Thymus (tissue), 11 donors: ENCODE measurements around the gene NR1H4. TPM values are rescaled to one million over a fixed set of nuclear protein-coding genes. Genes with fewer than 3 reads are reported as not detected.
"Not testable (repeated sequence)": the region's sequence is repeated elsewhere in the genome, so short reads cannot be mapped to it uniquely, and the experiment has no call there.

Experiments
- DNase-seq, 9 donors: peaks; one replicate each; pipeline ENCODE4 v3.0.0-alpha.2; 2013; ENCODE audit warnings: low spot score in 9 of 9, low read depth in 6 of 9, missing footprints in 1 of 9
- H3K27ac ChIP-seq, 2 donors: one replicate each; pipeline ENCODE4 v1.5.1; 2013; ENCODE audit warnings: control low read depth in 1 of 2, low read depth in 1 of 2, low read length in 1 of 2, mild to moderate bottlenecking in 1 of 2, moderate library complexity in 1 of 2
- H3K27me3 ChIP-seq, 2 donors: one replicate each; pipeline ENCODE4 v1.5.1; 2013; ENCODE audit warnings: low read length in 1 of 2; ENCODE audit not compliant: control insufficient read depth in 2 of 2, insufficient read depth in 1 of 2
- H3K36me3 ChIP-seq, 2 donors: one replicate each; pipeline ENCODE4 v1.5.1; 2013; ENCODE audit warnings: low read length in 1 of 2, mild to moderate bottlenecking in 1 of 2, moderate library complexity in 1 of 2; ENCODE audit not compliant: control insufficient read depth in 2 of 2, insufficient read depth in 2 of 2
- H3K4me1 ChIP-seq, 2 donors: one replicate each; pipeline ENCODE4 v1.5.1; 2013; ENCODE audit warnings: low read length in 2 of 2; ENCODE audit not compliant: control insufficient read depth in 2 of 2, insufficient read depth in 2 of 2
- H3K4me3 ChIP-seq, 2 donors: one replicate each; pipeline ENCODE4 v1.5.1; 2013; ENCODE audit warnings: low read length in 2 of 2, control low read depth in 1 of 2, mild to moderate bottlenecking in 1 of 2
- H3K9me3 ChIP-seq, 2 donors: one replicate each; pipeline ENCODE4 v1.5.1; 2013; ENCODE audit warnings: low read length in 1 of 2, mild to moderate bottlenecking in 1 of 2; ENCODE audit not compliant: control insufficient read depth in 2 of 2, insufficient read depth in 1 of 2
- WGBS: extraction: QIAGEN DNeasy Blood & Tissue Kit; methylation state at CpG from one replicate; pipeline ENCODE4 v1.1.7; 2013; 5-methylcytosine and 5-hydroxymethylcytosine counted together
- polyA plus RNA-seq: library from polyadenylated mRNA; stranded (reverse); fragments of 200-250 nt; gene quantifications from one replicate; pipeline ENCODE4 v1.2.3, GENCODE V29; 2013
- total RNA-seq: library from RNA; stranded (reverse); fragments of 120-200 nt; gene quantifications from one replicate; pipeline ENCODE4 v1.2.4, GENCODE V29; 2013
- donor health status: healthy.

Gene NR1H4
- total and polyA plus RNA-seq, 2 donors: 0.05 to 0.23 TPM

- WGBS: 93% methylated on average over 3 of the region's 3 CpGs
- Histone ChIP-seq H3K27ac (no peak overlapping the region), H3K27me3 (no peaks in the 10 kb centered on the region), H3K36me3 (no peaks in the 10 kb centered on the region), H3K4me1 (no peaks in the 10 kb centered on the region), H3K9me3 (no peaks in the 10 kb centered on the region), H3K4me3 (no peak overlapping the region)
- no peak for DNase-seq
These were observed 110.6 kb downstream of the NR1H4 start for GRCh38 chr12:100584256-100584655.

- 97% methylated on average over 4 of the region's 4 CpGs for WGBS
- Histone ChIP-seq H3K27me3 (no peaks in the 10 kb centered on the region), H3K36me3 (no peaks in the 10 kb centered on the region), H3K9me3 (no peaks in the 10 kb centered on the region), H3K4me1 (no peaks in the 10 kb centered on the region), H3K27ac (no peak overlapping the region), H3K4me3 (no peak overlapping the region)
- DNase-seq: no peak
These were observed 118.3 kb downstream of the NR1H4 start for GRCh38 chr12:100591979-100592378.

- Histone ChIP-seq H3K27ac (no peak overlapping the region), H3K36me3 (no peaks in the 10 kb centered on the region), H3K4me1 (no peaks in the 10 kb centered on the region), H3K9me3 (no peaks in the 10 kb centered on the region), H3K4me3 (no peak overlapping the region), H3K27me3 (no peaks in the 10 kb centered on the region)
- no peak for DNase-seq
- 94% methylated on average over 5 of the region's 5 CpGs for WGBS
These were observed 119.8 kb downstream of the NR1H4 start for GRCh38 chr12:100593490-100593889.

- no peaks in the 10 kb centered on the region for H3K9me3 ChIP-seq
- no peaks in the 10 kb centered on the region for H3K4me1 ChIP-seq
- H3K27ac ChIP-seq: no peak overlapping the region
- H3K36me3 ChIP-seq: no peaks in the 10 kb centered on the region
- no peak for DNase-seq
- no peaks in the 10 kb centered on the region for H3K27me3 ChIP-seq
- 96% methylated on average over 1 of the region's 1 CpG for WGBS
- no peak overlapping the region for H3K4me3 ChIP-seq
These were observed 128.0 kb downstream of the NR1H4 start for GRCh38 chr12:100601626-100602025.

- H3K9me3 ChIP-seq, DNase-seq, H3K27me3 ChIP-seq, H3K4me3 ChIP-seq, H3K36me3 ChIP-seq, H3K27ac ChIP-seq, H3K4me1 ChIP-seq: not testable (repeated sequence)
- WGBS: 39% methylated on average over 1 of the region's 1 CpG
These were observed 129.3 kb downstream of the NR1H4 start for GRCh38 chr12:100602997-100603396.

GRCh38 chr12:100608776-100609175 is 135.1 kb downstream of the NR1H4 start:
- H3K4me3 ChIP-seq: no peak overlapping the region
- 51% methylated on average over 1 of the region's 1 CpG for WGBS
- no peaks in the 10 kb centered on the region for H3K4me1 ChIP-seq
- no peak for DNase-seq
- H3K36me3 ChIP-seq: no peaks in the 10 kb centered on the region
- no peaks in the 10 kb centered on the region for H3K9me3 ChIP-seq
- H3K27me3 ChIP-seq: no peaks in the 10 kb centered on the region
- no peak overlapping the region for H3K27ac ChIP-seq

- no peaks in the 10 kb centered on the region for H3K27me3 ChIP-seq
- no peaks in the 10 kb centered on the region for H3K9me3 ChIP-seq
- H3K27ac ChIP-seq: no peak overlapping the region
- WGBS: 78% methylated on average over 4 of the region's 4 CpGs
- H3K4me1 ChIP-seq: no peaks in the 10 kb centered on the region
- DNase-seq: no peak
- no peaks in the 10 kb centered on the region for H3K36me3 ChIP-seq
- H3K4me3 ChIP-seq: no peak overlapping the region
These were observed 137.2 kb downstream of the NR1H4 start for GRCh38 chr12:100610666-100611430.

- Histone ChIP-seq H3K27ac (no peak overlapping the region), H3K36me3 (no peaks in the 10 kb centered on the region), H3K27me3 (no peaks in the 10 kb centered on the region), H3K4me1 (no peaks in the 10 kb centered on the region), H3K4me3 (no peak overlapping the region), H3K9me3 (no peaks in the 10 kb centered on the region)
- DNase-seq: no peak
- WGBS: 98% methylated on average over 3 of the region's 3 CpGs
These were observed 138.9 kb downstream of the NR1H4 start for GRCh38 chr12:100612606-100613005.
